ENCODE measurements around the gene KLHDC7A. TPM values are rescaled to one million over a fixed set of nuclear protein-coding genes. Genes with fewer than 3 reads are reported as not detected.

Gene KLHDC7A
- total RNA-seq, 2 experiments from 2014 or later, result 0.91 to 2.6 TPM

- Histone ChIP-seq H3K4me1 (ENCODE audit: insufficient read depth, low read length, poor library complexity, severe bottlenecking) (no peaks in the 10 kb centered on the region), H3K9me3 (ENCODE audit: low read length) (no peaks in the 10 kb centered on the region), H4K20me1 (ENCODE audit: insufficient read depth, low read length) (no peaks in the 10 kb centered on the region), H2AFZ (ENCODE audit: low read length) (no peak overlapping the region), H3K4me3 (ENCODE audit: low read depth, low read length, poor library complexity, severe bottlenecking) (no peak overlapping the region), H3K36me3 (ENCODE audit: insufficient read depth, low read length) (no peaks in the 10 kb centered on the region), H3K9me2 (ENCODE audit: insufficient read depth, low read length) (no peaks in the 10 kb centered on the region), H3K4me2 (ENCODE audit: low read length) (no peak overlapping the region), H3K79me2 (ENCODE audit: insufficient read depth, low read depth, low read length) (no peaks in the 10 kb centered on the region), H3K27ac (ENCODE audit: low read depth, low read length, poor library complexity, severe bottlenecking) (no peak overlapping the region)
- CTCF ChIA-PET (ENCODE audit: unreplicated experiment), result no interaction called here
- intact Hi-C loops (cut with micrococcal nuclease; ENCODE audit: unreplicated experiment), result no loop called here
- DNase-seq (ENCODE audit: low spot score), result no peak
- TF ChIP-seq EZH2phosphoT487 (IDR thresholded peaks at IDR 0.05; ENCODE audit: borderline replicate concordance, low read depth, low read length) (no peak), CTCF (conservative IDR thresholded peaks at IDR 0.05; ENCODE audit: low read length) (no peak)
- no TSS peak for BruUV-seq (replicated peaks)
- POLR2A ChIA-PET, result no interaction called here
These were observed 12.2 kb upstream of the KLHDC7A start for GRCh38 chr1:18468570-18468969.

GRCh38 chr1:18469514-18469913, 11.2 kb upstream of the KLHDC7A start:
- CTCF ChIA-PET (ENCODE audit: unreplicated experiment), result no interaction called here
- Histone ChIP-seq H3K36me3 (ENCODE audit: insufficient read depth, low read length) (no peaks in the 10 kb centered on the region), H4K20me1 (ENCODE audit: insufficient read depth, low read length) (no peaks in the 10 kb centered on the region), H2AFZ (ENCODE audit: low read length) (no peak overlapping the region), H3K4me1 (ENCODE audit: insufficient read depth, low read length, poor library complexity, severe bottlenecking) (no peaks in the 10 kb centered on the region), H3K79me2 (ENCODE audit: insufficient read depth, low read depth, low read length) (no peaks in the 10 kb centered on the region), H3K4me3 (ENCODE audit: low read depth, low read length, poor library complexity, severe bottlenecking) (no peak overlapping the region), H3K4me2 (ENCODE audit: low read length) (no peak overlapping the region), H3K9me3 (ENCODE audit: low read length) (no peaks in the 10 kb centered on the region), H3K27ac (ENCODE audit: low read depth, low read length, poor library complexity, severe bottlenecking) (no peak overlapping the region), H3K9me2 (ENCODE audit: insufficient read depth, low read length) (no peaks in the 10 kb centered on the region)
- intact Hi-C loops (cut with micrococcal nuclease; ENCODE audit: unreplicated experiment), result no loop called here
- no TSS peak for BruUV-seq (replicated peaks)
- TF ChIP-seq EZH2phosphoT487 (IDR thresholded peaks at IDR 0.05; ENCODE audit: borderline replicate concordance, low read depth, low read length) (no peak), CTCF (conservative IDR thresholded peaks at IDR 0.05; ENCODE audit: low read length) (no peak)
- DNase-seq (ENCODE audit: low spot score), result no peak
- POLR2A ChIA-PET, result no interaction called here

GRCh38 chr1:18470671-18471355, 9.9 kb upstream of the KLHDC7A start:
- H3K9me3 ChIP-seq (ENCODE audit: low read length), result no peaks in the 10 kb centered on the region
- no peaks in the 10 kb centered on the region for H4K20me1 ChIP-seq (ENCODE audit: insufficient read depth, low read length)
- BruUV-seq (replicated peaks), result no TSS peak
- H3K79me2 ChIP-seq (ENCODE audit: insufficient read depth, low read depth, low read length), result no peaks in the 10 kb centered on the region
- no peak overlapping the region for H2AFZ ChIP-seq (ENCODE audit: low read length)
- ChIA-PET POLR2A (no interaction called here), CTCF (ENCODE audit: unreplicated experiment) (no interaction called here)
- no peak overlapping the region for H3K27ac ChIP-seq (ENCODE audit: low read depth, low read length, poor library complexity, severe bottlenecking)
- TF ChIP-seq EZH2phosphoT487 (IDR thresholded peaks at IDR 0.05; ENCODE audit: borderline replicate concordance, low read depth, low read length) (no peak), CTCF (conservative IDR thresholded peaks at IDR 0.05; ENCODE audit: low read length) (no peak)
- H3K36me3 ChIP-seq (ENCODE audit: insufficient read depth, low read length), result no peaks in the 10 kb centered on the region
- intact Hi-C loops (cut with micrococcal nuclease; ENCODE audit: unreplicated experiment), result no loop called here
- H3K4me2 ChIP-seq (ENCODE audit: low read length), result no peak overlapping the region
- no peak for DNase-seq (ENCODE audit: low spot score)
- H3K9me2 ChIP-seq (ENCODE audit: insufficient read depth, low read length), result no peaks in the 10 kb centered on the region
- H3K4me1 ChIP-seq (ENCODE audit: insufficient read depth, low read length, poor library complexity, severe bottlenecking), result peaks cover 2% of the 10 kb centered on the region
- no peak overlapping the region for H3K4me3 ChIP-seq (ENCODE audit: low read depth, low read length, poor library complexity, severe bottlenecking)
